ENCODE results near the gene PDK4. TPM values are rescaled to one million over a fixed set of nuclear protein-coding genes. Genes with fewer than 3 reads are reported as not detected.

Gene PDK4
- total and polyA plus RNA-seq, 5 experiments from 2014 or later: 1.7 to 2.2 TPM; not detected in 3

DNA sequence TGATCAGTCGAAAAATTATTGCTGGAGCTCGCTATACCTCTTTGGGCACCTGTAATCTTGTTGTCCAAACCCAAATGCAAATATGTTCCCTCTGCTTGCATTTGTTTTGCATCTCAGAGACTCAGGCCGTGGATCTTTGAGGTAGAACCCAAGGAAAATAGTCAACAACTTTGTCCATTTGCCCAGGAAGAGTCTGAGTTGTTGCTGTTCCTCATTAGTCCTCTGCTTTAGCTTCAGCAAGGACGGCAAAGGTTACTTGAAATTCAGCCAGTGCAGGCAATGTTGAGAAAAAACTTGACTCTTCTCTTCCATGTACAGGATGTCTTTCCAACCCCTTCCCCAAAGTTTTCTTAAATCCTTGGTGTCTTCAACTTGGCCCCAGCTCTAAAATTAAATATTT is 45.8 kb downstream of the PDK4 start:
- POLR2A ChIA-PET: no interaction called here
- Mint-ChIP-seq H3K4me1 (peaks cover 0 to under 1% (median 0%) of the 10 kb centered on the region in 4 donors), H3K4me3 (no peak overlapping the region), H3K27me3 (peaks cover 2 to 22% (median 6%) of the 10 kb centered on the region in 5 donors), H3K27ac (no peak overlapping the region), H3K9me3 (no peaks in the 10 kb centered on the region), H3K36me3 (no peaks in the 10 kb centered on the region)
- DNase-seq (no peak), ATAC-seq (no peak)

DNA sequence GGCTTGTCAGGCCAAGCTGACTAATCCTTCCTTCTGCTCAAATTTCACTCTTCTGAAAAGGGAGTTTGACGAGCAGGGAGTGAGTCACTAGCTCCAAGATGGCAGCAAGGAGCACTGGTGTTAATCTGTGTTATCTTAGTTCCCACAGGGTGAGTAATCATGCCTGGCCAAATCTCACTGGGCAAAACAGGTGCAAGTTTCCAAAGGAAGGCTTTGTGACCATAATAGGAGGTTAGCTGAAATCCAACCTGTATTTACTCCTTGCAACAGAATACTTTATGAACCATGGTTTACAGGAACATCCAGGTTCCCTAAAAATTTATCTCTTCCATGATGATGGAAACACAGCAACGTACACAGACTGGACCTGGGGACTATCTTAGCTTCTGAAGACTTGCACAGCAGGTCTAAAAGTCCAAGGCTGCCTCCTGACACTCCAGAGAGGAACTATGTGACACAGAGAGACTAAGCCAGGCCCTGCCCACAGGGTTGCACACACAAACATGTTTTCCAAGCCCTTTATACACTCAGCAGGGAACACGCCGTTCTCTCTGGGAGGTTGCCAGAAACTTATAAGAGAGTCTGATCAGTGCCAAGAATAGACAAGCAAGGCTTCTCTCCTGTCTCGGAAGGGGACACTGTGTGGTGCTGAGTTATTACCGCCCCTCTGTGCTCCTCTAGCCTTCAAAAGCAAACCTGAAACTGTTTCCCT is 46.3 kb downstream of the PDK4 start:
- H3K36me3 Mint-ChIP-seq: no peaks in the 10 kb centered on the region
- H3K4me1 Mint-ChIP-seq: peaks cover 0 to 4% (median 0%) of the 10 kb centered on the region in 4 donors
- POLR2A ChIA-PET: no interaction called here
- H3K27me3 Mint-ChIP-seq: peaks cover 2 to 25% (median 7%) of the 10 kb centered on the region in 5 donors
- ATAC-seq (no peak), DNase-seq (no peak)
- H3K4me3 Mint-ChIP-seq: no peak overlapping the region
- H3K9me3 Mint-ChIP-seq: no peaks in the 10 kb centered on the region
- H3K27ac Mint-ChIP-seq: no peak overlapping the region

DNA sequence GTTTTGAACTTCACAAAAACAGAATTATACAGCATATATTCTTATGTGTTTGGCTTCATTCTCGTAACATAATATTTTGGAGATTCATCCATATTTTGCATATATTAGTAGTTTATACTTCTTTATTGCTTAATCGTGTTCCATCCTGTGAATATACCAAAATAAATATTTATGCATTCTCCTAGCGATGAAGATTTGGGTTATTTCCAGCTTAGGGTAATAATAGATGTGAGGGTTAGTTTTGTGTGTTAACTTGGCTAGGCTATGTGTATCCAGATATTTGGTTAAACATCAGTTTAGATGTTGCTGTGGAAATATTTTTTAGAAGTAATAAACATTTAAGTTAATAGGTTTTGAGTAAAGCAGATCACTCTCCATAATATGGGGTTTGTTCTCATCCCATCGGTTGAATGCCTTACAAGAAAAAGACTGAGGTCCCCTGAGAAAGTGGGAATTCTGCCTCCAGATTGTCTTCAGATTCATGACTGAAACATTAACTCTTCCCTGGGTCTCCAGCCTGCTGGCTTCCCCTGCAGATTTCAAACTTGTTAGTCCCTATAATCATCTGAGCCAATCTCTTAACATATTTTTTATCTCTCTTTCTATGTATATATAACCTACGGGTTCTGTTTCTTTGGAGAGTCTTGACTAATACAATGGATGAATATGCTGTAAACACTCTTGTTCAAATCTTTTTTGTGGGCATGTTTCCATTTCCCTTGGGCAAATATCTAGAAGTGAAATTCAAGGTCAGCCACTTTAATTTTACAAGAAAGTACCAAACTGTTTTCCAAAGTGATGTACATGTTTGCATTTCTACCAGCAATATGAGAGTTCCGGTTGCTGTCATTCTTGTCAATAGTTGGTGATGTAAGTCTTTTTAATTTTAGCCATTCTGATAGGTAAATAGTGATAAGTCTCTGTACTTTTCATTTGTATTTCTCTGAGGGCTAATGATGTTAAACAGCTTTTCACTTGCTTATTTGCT is 48.7 kb downstream of the PDK4 start:
- peaks cover 2 to 24% (median 7%) of the 10 kb centered on the region in 5 donors for H3K27me3 Mint-ChIP-seq
- no peaks in the 10 kb centered on the region for H3K9me3 Mint-ChIP-seq
- no peak overlapping the region for H3K27ac Mint-ChIP-seq
- POLR2A ChIA-PET: no interaction called here
- no peak overlapping the region for H3K4me3 Mint-ChIP-seq
- DNase-seq: no peak
- ATAC-seq: no peak
- no peaks in the 10 kb centered on the region for H3K36me3 Mint-ChIP-seq
- peaks cover 0 to 4% (median 0%) of the 10 kb centered on the region in 4 donors for H3K4me1 Mint-ChIP-seq

DNA sequence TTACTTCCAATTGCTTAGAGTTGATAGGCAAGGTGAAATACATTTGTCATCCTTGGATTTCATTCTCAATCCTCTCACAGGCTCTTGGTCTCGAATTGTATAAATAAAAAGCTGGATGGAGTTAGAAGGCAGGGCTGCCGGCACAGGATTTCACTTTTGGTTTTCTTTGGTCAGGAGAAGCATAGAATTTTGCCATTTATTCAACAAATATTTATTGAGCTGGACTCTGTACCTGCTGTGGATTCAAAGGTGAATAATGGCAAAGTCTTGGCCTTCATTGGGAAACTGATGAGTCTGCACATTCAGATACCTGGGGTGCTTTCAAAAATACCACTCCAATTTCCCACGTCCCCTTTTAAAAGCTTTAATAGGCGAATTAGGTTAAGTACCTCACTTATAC is 49.7 kb downstream of the PDK4 start:
- Mint-ChIP-seq H3K4me1 (peaks cover 0 to 4% (median 0%) of the 10 kb centered on the region in 4 donors), H3K9me3 (no peaks in the 10 kb centered on the region), H3K36me3 (no peaks in the 10 kb centered on the region), H3K4me3 (no peak overlapping the region), H3K27me3 (peaks cover 2 to 21% (median 4%) of the 10 kb centered on the region in 5 donors), H3K27ac (no peak overlapping the region)
- DNase-seq (no peak), ATAC-seq (no peak)
- POLR2A ChIA-PET: no interaction called here

DNA sequence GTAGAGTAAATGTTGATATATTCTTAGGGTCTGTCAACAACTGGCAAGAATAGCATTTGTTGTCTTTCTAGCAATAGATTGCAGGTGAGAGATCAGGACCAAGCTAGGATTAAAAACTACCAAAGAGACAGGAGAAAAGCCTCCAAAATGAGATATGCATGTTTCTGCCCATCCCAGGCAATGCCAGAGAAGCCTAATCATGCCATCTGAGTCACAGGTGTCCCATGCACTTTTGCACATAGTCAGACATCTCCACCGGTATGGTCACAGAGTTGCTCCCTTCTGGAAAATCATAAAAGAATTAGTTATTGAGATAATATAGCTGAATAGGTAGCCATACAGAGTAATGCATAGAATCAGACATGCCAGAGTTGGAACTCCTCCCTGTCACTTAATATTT is 50.6 kb downstream of the PDK4 start:
- H3K9me3 Mint-ChIP-seq: no peaks in the 10 kb centered on the region
- H3K4me1 Mint-ChIP-seq: peaks cover 0 to 4% (median 0%) of the 10 kb centered on the region in 4 donors
- DNase-seq (no peak), ATAC-seq (no peak)
- no peak overlapping the region for H3K4me3 Mint-ChIP-seq
- H3K36me3 Mint-ChIP-seq: no peaks in the 10 kb centered on the region
- no peak overlapping the region for H3K27ac Mint-ChIP-seq
- POLR2A ChIA-PET: no interaction called here
- peaks cover 2 to 17% (median 3%) of the 10 kb centered on the region in 5 donors for H3K27me3 Mint-ChIP-seq

DNA sequence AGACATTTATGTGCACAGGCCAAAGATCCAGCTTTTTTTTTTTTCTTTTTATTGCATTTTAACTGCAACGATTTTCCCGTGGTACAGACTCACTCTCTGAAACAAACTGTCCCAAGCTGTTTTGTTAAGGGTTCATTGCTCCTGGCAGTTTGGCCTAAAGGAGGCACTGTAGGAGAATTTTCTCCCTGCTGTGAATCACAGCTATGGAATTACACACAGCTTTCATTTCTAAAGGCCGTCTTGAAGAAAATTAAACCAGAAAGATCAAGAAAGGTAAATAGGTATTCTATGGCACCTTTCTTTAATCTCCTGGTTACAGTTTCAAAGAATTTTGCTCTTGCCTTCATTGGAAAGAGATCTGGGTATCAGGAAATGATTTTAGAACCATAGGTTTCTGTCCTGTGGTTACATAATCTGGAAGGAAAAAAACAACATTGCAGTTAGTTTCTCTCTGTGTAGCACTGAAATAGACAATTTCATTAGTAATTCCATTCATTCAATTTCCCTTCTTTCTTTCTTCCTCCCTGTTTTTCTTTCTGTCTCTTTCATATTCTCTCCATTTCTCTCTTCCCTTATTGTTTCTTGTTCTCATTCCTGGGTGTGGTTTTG is 51.2 kb downstream of the PDK4 start:
- Mint-ChIP-seq H3K36me3 (no peaks in the 10 kb centered on the region), H3K9me3 (no peaks in the 10 kb centered on the region), H3K4me3 (no peak overlapping the region), H3K4me1 (peaks cover 0 to 4% (median 0%) of the 10 kb centered on the region in 4 donors), H3K27ac (no peak overlapping the region), H3K27me3 (peaks cover 2 to 11% (median 5%) of the 10 kb centered on the region in 5 donors)
- no peak for DNase-seq
- POLR2A ChIA-PET: no interaction called here
- no peak for ATAC-seq

DNA sequence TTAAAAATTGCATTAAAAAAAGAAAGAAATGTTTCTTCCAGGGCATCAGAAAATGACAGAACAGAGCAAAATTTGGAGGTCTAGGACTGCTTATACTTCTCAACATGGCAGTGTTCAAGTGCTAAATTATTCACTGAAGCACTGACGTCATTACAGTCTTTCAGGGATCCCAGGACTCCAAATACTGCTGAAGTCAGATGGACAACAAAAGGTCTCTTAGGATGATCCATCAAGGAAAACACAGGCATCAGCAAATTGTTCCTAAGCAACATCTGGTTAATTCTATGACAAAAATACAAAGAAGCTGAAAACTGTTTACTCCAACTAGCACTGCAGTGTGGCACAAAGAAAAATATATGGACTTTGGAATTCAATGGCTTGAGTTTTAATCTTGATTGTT is 52.1 kb downstream of the PDK4 start:
- POLR2A ChIA-PET: no interaction called here
- Mint-ChIP-seq H3K27me3 (peaks cover 0 to 8% (median 5%) of the 10 kb centered on the region in 5 donors), H3K4me3 (no peak overlapping the region), H3K27ac (no peak overlapping the region), H3K4me1 (peaks cover 0 to 4% (median 0%) of the 10 kb centered on the region in 4 donors), H3K36me3 (no peaks in the 10 kb centered on the region), H3K9me3 (no peaks in the 10 kb centered on the region)
- no peak for ATAC-seq
- no peak for DNase-seq

DNA sequence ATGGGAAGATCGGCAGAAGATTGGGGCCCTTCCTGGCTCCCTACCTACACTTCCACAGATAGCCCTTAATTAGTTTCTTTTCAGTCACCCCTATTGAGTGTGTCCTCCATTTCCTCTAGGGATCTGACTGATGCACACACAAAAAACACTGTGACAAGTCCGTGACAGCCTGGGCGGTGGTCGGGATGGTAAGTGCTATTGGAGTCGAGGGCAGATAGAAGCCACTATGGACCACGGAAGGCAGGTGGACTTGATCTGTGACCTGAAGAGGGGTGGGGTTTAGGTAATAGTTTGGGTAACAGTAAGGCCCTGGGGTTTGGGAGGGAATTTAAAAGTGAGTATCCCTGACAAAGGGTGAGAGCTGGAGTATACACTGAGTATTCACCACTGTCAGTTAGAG is 53.0 kb downstream of the PDK4 start:
- Mint-ChIP-seq H3K36me3 (no peaks in the 10 kb centered on the region), H3K27ac (no peak overlapping the region), H3K27me3 (peaks cover 0 to 8% (median 5%) of the 10 kb centered on the region in 5 donors), H3K4me1 (peaks cover 0 to 4% (median 0%) of the 10 kb centered on the region in 4 donors), H3K9me3 (no peaks in the 10 kb centered on the region), H3K4me3 (no peak overlapping the region)
- POLR2A ChIA-PET: no interaction called here
- no peak for ATAC-seq
- no peak for DNase-seq

DNA sequence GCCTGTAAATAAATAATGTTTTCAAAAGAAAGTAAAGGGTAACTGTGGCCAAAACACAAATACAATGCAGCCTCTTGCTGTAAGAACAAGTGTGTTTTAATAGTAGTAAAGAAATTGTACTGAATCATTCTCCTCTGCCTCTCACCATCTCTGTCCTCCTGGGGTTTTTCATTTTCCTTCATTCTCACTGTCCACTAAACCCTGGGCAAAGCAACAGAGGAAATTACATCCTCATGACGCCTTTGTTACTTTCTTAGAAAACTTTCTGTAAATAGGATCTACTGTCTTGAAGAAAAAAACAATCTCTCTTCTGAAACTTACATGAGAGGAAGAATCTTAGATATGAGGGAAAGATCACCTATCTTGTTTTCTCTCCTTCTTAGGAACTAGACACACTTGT is 56.0 kb downstream of the PDK4 start:
- Mint-ChIP-seq H3K27ac (no peak overlapping the region), H3K4me3 (no peak overlapping the region), H3K4me1 (peaks cover 0 to 2% (median 0%) of the 10 kb centered on the region in 4 donors), H3K9me3 (no peaks in the 10 kb centered on the region), H3K36me3 (no peaks in the 10 kb centered on the region), H3K27me3 (peaks cover 0 to 6% (median 4%) of the 10 kb centered on the region in 5 donors)
- DNase-seq (no peak), ATAC-seq (no peak)
- POLR2A ChIA-PET: no interaction called here

DNA sequence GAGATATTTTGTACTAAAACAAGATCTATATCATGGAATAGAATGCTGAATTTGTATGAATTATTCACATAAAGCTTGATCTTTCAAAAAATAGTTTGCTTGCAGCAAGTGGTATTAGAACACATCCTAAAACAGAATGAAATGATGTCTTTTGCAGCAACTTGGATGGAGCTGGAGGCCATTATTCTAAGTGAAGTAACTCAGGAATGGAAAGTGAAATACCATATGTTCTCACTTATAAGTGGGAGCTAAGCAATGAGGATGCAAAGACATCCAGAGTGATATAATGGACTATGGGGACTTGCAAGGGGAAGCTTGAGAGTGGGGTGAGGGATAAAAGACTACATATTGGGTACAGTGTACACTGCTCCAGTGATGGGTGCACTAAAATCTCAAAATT is 56.9 kb downstream of the PDK4 start:
- DNase-seq (no peak), ATAC-seq (no peak)
- Mint-ChIP-seq H3K4me1 (no peaks in the 10 kb centered on the region), H3K27ac (no peak overlapping the region), H3K36me3 (no peaks in the 10 kb centered on the region), H3K27me3 (peaks cover 5 to 12% (median 9%) of the 10 kb centered on the region in 5 donors), H3K4me3 (no peak overlapping the region), H3K9me3 (no peaks in the 10 kb centered on the region)
- POLR2A ChIA-PET: no interaction called here

DNA sequence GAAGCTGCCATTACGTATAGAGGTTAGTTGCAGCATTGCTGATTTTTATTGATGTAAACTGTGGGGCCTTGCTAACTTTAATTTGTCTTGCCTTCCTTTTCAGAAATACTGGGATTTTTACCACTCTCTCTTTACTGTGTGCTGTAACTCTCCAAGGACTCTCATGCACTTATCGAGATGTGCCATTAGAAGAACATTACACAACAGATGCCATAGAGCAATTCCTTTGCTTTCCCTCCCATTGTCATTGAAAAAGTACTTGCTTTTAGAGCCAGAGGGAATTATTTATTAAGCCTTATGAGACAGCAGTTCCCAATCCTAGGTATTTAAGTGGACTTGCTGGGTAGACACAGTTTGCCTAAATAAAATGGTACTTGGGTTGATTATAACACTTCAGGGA is 58.8 kb downstream of the PDK4 start:
- H3K36me3 Mint-ChIP-seq: no peaks in the 10 kb centered on the region
- no peak overlapping the region for H3K4me3 Mint-ChIP-seq
- POLR2A ChIA-PET: no interaction called here
- H3K9me3 Mint-ChIP-seq: no peaks in the 10 kb centered on the region
- H3K27ac Mint-ChIP-seq: no peak overlapping the region
- no peak for DNase-seq
- H3K4me1 Mint-ChIP-seq: no peaks in the 10 kb centered on the region
- no peak for ATAC-seq
- peaks cover 5 to 12% (median 10%) of the 10 kb centered on the region in 5 donors for H3K27me3 Mint-ChIP-seq

DNA sequence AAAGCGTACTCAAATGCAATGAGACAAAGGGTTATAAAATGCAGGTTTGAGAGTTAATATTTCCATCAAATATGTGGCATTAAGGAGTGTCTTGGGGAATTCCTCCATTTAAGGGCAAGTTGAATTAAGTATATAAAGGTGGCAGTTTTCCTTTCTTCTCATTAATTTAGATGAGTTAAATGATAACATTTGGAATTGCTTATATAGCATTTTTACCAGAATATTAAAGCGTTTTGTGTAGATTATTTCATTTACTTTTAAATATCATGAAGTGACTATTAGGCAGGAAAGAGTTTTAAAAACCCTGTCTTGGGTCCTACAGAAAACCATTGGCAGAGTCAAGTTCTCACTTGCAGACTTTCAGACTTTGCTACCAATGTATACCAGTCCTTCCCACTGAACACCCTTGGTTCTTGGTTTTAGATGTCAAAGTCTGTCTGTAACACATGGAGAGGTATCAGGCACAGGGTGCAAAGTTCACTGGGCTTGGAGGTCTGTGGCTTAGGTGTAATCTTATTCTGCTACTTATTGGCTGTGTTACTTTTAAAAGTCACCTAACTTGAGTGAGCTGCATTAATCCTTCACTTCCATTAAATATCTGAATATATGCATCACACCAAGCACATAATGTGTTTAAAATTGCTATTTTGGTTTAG is 59.5 kb downstream of the PDK4 start:
- POLR2A ChIA-PET: no interaction called here
- Mint-ChIP-seq H3K9me3 (no peaks in the 10 kb centered on the region), H3K27ac (no peak overlapping the region), H3K27me3 (peaks cover 5 to 12% (median 10%) of the 10 kb centered on the region in 5 donors), H3K4me3 (no peak overlapping the region), H3K4me1 (no peaks in the 10 kb centered on the region), H3K36me3 (no peaks in the 10 kb centered on the region)
- DNase-seq (no peak), ATAC-seq (no peak)

All from naive thymus-derived CD8-positive, alpha-beta T cell (primary cell).